ENCODE measurements around the gene NDUFB10. TPM values are rescaled to one million over a fixed set of nuclear protein-coding genes. Genes with fewer than 3 reads are reported as not detected.

Gene NDUFB10
- total and polyA plus RNA-seq, 7 experiments from 2014 or later: 40.0 to 180 (median 72.9) TPM

DNA sequence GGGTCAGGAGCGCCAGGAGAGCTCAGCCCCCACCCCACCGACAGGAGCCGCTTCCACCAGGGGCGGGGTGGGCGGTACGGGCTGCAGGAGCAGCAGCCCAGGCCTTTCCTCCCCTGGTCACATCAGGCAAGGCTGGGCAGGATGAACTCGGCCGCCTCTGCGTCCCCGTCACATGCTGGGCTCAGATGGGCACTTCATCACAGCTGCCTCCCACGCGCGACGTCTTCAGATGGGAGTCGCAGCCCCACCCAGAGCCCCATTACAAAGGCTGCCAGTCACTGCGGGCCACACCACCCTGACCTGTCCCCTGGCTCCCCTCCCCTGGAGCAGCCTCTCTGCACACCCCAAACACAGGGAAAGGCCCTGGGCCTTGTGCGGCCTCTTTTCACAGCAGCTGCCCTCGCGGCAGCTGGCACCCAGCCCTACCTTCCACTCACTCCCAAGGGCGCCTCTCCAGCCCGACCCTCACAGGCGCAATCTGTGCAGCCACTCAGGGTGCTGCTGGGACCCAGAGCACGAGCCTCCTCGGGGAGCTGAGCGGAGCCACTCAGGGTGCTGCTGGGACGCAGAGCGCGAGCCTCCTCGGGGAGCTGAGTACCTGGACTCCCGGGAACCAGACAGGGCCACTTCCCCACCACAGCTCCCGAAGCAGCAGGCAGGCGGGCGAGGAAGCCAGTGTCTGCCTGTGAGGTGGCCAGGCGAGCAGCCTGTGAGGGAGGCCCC lies 45.6 kb downstream of the NDUFB10 start:
- Mint-ChIP-seq H3K27me3 (no peaks in the 10 kb centered on the region), H3K36me3 (peaks cover 0 to 12% (median 0%) of the 10 kb centered on the region in 5 donors), H3K9me3 (no peaks in the 10 kb centered on the region), H3K4me3 (peak overlapping the region in 2 of 10 donors; percentile 14 to 21), H3K27ac (no peak overlapping the region), H3K4me1 (peaks cover 22 to 42% (median 30%) of the 10 kb centered on the region in 7 donors)
- Histone ChIP-seq H3K4me3 (ENCODE audit: low read length) (no peak overlapping the region), H3K27ac (ENCODE audit: low read depth, low read length) (no peak overlapping the region), H3K9me3 (ENCODE audit: control insufficient read depth in 2 of 3, low read length in 3 of 3) (no peaks in the 10 kb centered on the region), H3K27me3 (ENCODE audit: control insufficient read depth in 2 of 2, insufficient read depth in 2 of 2, low read length in 2 of 2) (no peaks in the 10 kb centered on the region), H3K36me3 (ENCODE audit: control insufficient read depth in 2 of 3, insufficient read depth in 3 of 3, low read length in 3 of 3) (peaks cover 0 to 37% (median 5%) of the 10 kb centered on the region in 3 experiments), H3K4me1 (ENCODE audit: control insufficient read depth in 2 of 2, insufficient read depth in 2 of 2, low read length in 2 of 2) (peaks cover 29 to 31% of the 10 kb centered on the region in 2 donors)
- DNase-seq (no peak), ATAC-seq (no peak)
- ChIA-PET CTCF (interaction anchor here (0.6 to 1.6 kb wide), 2 partner anchors 19 to 150 kb away, joined by 3 to 11 read pairs; partner anchors contain the start of gene TRAF7), POLR2A (interaction anchor here (1.3 to 2.4 kb wide), 4 partner anchors 10 to 150 kb away, joined by 4 to 8 read pairs (median 6); partner anchors contain the start of genes RPS2 and TRAF7)
- intact Hi-C loops (cut with micrococcal nuclease): loop anchor here in 1 of 2 donors (5.0 kb wide), 1 partner anchor 42 kb away; the partner anchor contains the start of genes NTHL1 and TSC2

DNA sequence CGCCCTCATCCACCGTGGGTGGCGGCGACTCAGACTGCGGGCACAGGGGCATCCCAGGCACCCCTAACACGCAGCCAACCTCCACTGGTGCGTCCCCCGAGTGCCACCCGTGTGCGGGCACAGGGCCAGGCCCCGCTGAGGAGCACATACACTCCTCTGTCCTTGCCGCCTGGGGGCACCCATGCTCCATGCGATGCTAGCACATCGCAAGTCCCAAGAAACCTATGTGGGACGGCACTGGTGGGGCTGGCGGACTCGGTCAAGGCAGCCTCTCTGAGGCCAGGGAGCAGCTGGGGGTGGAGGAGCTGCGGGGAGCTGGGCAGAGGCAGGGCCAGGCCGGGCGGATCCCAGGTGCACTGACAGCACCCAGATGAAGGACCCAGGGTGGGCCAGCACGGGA lies 46.3 kb downstream of the NDUFB10 start:
- no peaks in the 10 kb centered on the region for H3K27me3 Mint-ChIP-seq
- no peaks in the 10 kb centered on the region for H3K27me3 ChIP-seq (ENCODE audit: control insufficient read depth in 2 of 2, insufficient read depth in 2 of 2, low read length in 2 of 2)
- intact Hi-C loops (cut with micrococcal nuclease): loop anchor here in 1 of 2 donors (5.0 kb wide), 1 partner anchor 42 kb away; the partner anchor contains the start of genes NTHL1 and TSC2
- peaks cover 22 to 48% (median 35%) of the 10 kb centered on the region in 7 donors for H3K4me1 Mint-ChIP-seq
- no peak overlapping the region for H3K27ac ChIP-seq (ENCODE audit: low read depth, low read length)
- H3K4me3 Mint-ChIP-seq: peak overlapping the region in 1 of 10 donors; percentile 87
- H3K9me3 ChIP-seq (ENCODE audit: control insufficient read depth in 2 of 3, low read length in 3 of 3): no peaks in the 10 kb centered on the region
- no peak for ATAC-seq
- H3K36me3 ChIP-seq (ENCODE audit: control insufficient read depth in 2 of 3, insufficient read depth in 3 of 3, low read length in 3 of 3): peaks cover 0 to 30% (median 5%) of the 10 kb centered on the region in 3 experiments
- no peaks in the 10 kb centered on the region for H3K9me3 Mint-ChIP-seq
- peaks cover 36 to 38% of the 10 kb centered on the region in 2 donors for H3K4me1 ChIP-seq (ENCODE audit: control insufficient read depth in 2 of 2, insufficient read depth in 2 of 2, low read length in 2 of 2)
- POLR2A ChIA-PET: interaction anchor here (1.9 to 2.4 kb wide), 2 partner anchors 41 to 150 kb away, joined by 5 to 7 read pairs; partner anchors contain the start of genes RPS2 and TRAF7
- H3K4me3 ChIP-seq (ENCODE audit: low read length): no peak overlapping the region
- DNase-seq: no peak
- CTCF ChIA-PET: interaction anchor here (0.6 kb wide), 1 partner anchor 19 kb away, joined by 3 read pairs; no protein-coding TSS in a partner anchor
- H3K36me3 Mint-ChIP-seq: peaks cover 0 to 12% (median 0%) of the 10 kb centered on the region in 5 donors
- H3K27ac Mint-ChIP-seq: peak overlapping the region in 1 of 9 donors; percentile 77

DNA sequence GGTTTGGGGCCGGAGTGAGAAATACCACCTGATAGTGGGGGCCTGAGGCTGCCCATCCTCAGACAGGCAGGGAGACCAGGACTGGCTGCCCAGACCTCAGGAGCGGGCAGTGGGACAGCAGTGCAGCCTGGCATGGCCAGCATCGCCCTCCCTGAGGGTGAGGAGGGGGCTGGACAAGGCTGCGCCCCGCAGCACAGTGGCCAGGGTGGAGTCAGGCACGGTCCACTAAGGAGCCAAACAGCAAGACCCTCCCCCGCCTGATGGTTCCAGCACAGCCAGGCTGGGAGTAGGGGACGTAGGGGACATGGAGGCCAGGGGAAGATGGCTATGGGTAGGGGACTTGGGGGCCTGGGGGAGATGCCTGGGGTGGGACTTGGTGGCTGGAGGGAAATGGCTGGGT lies 47.0 kb downstream of the NDUFB10 start:
- Histone ChIP-seq H3K36me3 (ENCODE audit: control insufficient read depth in 2 of 3, insufficient read depth in 3 of 3, low read length in 3 of 3) (peaks cover 0 to 23% (median 5%) of the 10 kb centered on the region in 3 experiments), H3K27me3 (ENCODE audit: control insufficient read depth in 2 of 2, insufficient read depth in 2 of 2, low read length in 2 of 2) (no peaks in the 10 kb centered on the region), H3K9me3 (ENCODE audit: control insufficient read depth in 2 of 3, low read length in 3 of 3) (no peaks in the 10 kb centered on the region), H3K27ac (ENCODE audit: low read depth, low read length) (no peak overlapping the region), H3K4me1 (ENCODE audit: control insufficient read depth in 2 of 2, insufficient read depth in 2 of 2, low read length in 2 of 2) (peaks cover 36 to 38% of the 10 kb centered on the region in 2 donors), H3K4me3 (ENCODE audit: low read length) (no peak overlapping the region)
- no peak for ATAC-seq
- H3K36me3 Mint-ChIP-seq: peaks cover 0 to 10% (median 0%) of the 10 kb centered on the region in 5 donors
- intact Hi-C loops (cut with micrococcal nuclease): loop anchor here in 1 of 2 donors (5.0 kb wide), 1 partner anchor 41 kb away; the partner anchor contains the start of genes NTHL1 and TSC2
- H3K27ac Mint-ChIP-seq: peak overlapping the region in 2 of 9 donors; percentile 49 to 77
- POLR2A ChIA-PET: no interaction called here
- H3K4me1 Mint-ChIP-seq: peaks cover 22 to 48% (median 35%) of the 10 kb centered on the region in 7 donors
- CTCF ChIA-PET: no interaction called here
- no peaks in the 10 kb centered on the region for H3K27me3 Mint-ChIP-seq
- DNase-seq: no peak
- peak overlapping the region in 4 of 10 donors; percentile 35 to 87 (median 69) for H3K4me3 Mint-ChIP-seq
- H3K9me3 Mint-ChIP-seq: no peaks in the 10 kb centered on the region

DNA sequence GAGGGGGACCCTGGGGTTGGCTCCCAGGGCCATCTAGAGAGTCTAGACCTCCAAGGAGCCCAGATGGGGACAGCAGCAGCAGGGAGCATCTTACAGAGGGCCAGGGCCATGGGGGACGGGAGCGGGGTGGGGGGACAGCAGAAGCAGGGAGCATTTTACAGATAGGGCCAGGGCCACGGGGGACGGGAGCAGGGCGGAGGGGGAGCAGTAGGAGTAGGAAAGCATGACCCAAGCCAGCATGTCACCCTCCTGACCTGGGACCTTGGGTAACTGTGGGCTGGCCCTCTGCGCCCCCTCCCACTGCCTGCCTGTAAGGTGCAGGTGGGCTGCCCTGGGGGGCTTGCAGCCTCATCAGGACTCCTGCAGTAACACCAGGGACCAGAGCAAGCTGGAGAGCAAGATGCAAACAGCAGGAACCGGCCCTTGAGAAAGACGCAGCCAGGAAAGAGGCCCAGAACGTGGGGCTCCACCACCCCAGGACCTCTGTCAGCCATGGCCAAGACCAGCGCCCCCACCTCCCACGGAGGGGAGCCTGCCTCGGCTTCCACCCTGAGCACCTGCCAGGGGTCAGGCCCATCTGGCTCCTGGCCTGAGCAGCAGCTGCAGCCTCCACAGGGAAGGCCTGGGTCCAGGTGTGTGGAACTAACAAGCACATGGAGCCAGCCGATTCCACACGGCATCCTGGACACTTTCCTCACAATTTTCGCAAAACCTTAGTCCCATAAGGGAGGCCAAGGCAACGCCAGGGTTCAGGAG lies 47.9 kb downstream of the NDUFB10 start:
- ChIA-PET CTCF (interaction anchor here (1.3 kb wide), 1 partner anchor 146 kb away, joined by 3 read pairs; no protein-coding TSS in a partner anchor), POLR2A (interaction anchor here (0.6 to 2.9 kb wide), 6 partner anchors 15 to 492 kb away, joined by 3 to 30 read pairs (median 6); partner anchors contain the start of genes RPS2, TBL3 and TRAF7)
- H3K9me3 Mint-ChIP-seq: no peaks in the 10 kb centered on the region
- peak overlapping the region in 7 of 9 donors; percentile 3 to 76 (median 45) for H3K27ac Mint-ChIP-seq
- Histone ChIP-seq H3K4me3 (ENCODE audit: low read length) (peak overlapping the region; percentile 3), H3K27ac (ENCODE audit: low read depth, low read length) (peak overlapping the region; percentile 86), H3K36me3 (ENCODE audit: control insufficient read depth in 2 of 3, insufficient read depth in 3 of 3, low read length in 3 of 3) (peaks cover 0 to 14% (median 0%) of the 10 kb centered on the region in 3 experiments), H3K27me3 (ENCODE audit: control insufficient read depth in 2 of 2, insufficient read depth in 2 of 2, low read length in 2 of 2) (no peaks in the 10 kb centered on the region), H3K4me1 (ENCODE audit: control insufficient read depth in 2 of 2, insufficient read depth in 2 of 2, low read length in 2 of 2) (peaks cover 36 to 38% of the 10 kb centered on the region in 2 donors), H3K9me3 (ENCODE audit: control insufficient read depth in 2 of 3, low read length in 3 of 3) (no peaks in the 10 kb centered on the region)
- H3K4me1 Mint-ChIP-seq: peaks cover 22 to 48% (median 35%) of the 10 kb centered on the region in 7 donors
- H3K4me3 Mint-ChIP-seq: peak overlapping the region; percentile 72 to 93 (median 87)
- H3K36me3 Mint-ChIP-seq: peaks cover 0 to 10% (median 0%) of the 10 kb centered on the region in 5 donors
- no peaks in the 10 kb centered on the region for H3K27me3 Mint-ChIP-seq
- intact Hi-C loops (cut with micrococcal nuclease): loop anchor here in 1 of 2 donors (5.0 kb wide), 1 partner anchor 40 kb away; the partner anchor contains the start of genes NTHL1 and TSC2
- ATAC-seq (no peak), DNase-seq (no peak)

DNA sequence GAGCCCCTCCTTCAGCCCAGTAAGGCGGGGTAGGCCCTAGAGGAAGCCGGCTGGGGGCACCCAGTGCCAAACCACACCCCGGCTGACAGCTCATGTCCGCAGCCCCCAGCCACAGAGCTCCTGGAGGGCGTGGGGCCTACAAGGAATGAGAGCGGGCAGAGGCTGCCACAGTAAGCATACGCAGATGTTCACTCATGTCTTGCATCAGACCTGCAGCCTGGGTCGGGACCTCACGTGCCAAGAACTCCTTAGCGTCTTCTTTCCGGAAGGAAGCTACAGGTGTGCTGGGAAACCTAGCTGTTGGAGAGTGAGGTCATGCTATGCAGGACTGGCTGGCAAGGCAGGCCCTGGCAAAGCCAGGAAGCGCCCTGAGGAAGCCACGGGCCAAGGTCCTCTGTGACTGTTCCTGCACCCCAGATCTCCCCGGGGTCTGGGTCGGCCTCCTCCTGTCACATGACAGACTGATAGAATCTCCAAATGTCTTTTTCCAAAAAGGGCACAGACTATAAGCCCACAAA lies 48.7 kb downstream of the NDUFB10 start:
- DNase-seq (no peak), ATAC-seq (no peak)
- Histone ChIP-seq H3K4me1 (ENCODE audit: control insufficient read depth in 2 of 2, insufficient read depth in 2 of 2, low read length in 2 of 2) (peaks cover 36 to 38% of the 10 kb centered on the region in 2 donors), H3K27me3 (ENCODE audit: control insufficient read depth in 2 of 2, insufficient read depth in 2 of 2, low read length in 2 of 2) (no peaks in the 10 kb centered on the region), H3K27ac (ENCODE audit: low read depth, low read length) (peak overlapping the region; percentile 86), H3K9me3 (ENCODE audit: control insufficient read depth in 2 of 3, low read length in 3 of 3) (no peaks in the 10 kb centered on the region), H3K4me3 (ENCODE audit: low read length) (peak overlapping the region; percentile 69), H3K36me3 (ENCODE audit: control insufficient read depth in 2 of 3, insufficient read depth in 3 of 3, low read length in 3 of 3) (peaks cover 0 to 6% (median 0%) of the 10 kb centered on the region in 3 experiments)
- peaks cover 22 to 48% (median 35%) of the 10 kb centered on the region in 7 donors for H3K4me1 Mint-ChIP-seq
- intact Hi-C loops (cut with micrococcal nuclease): loop anchor here in 1 of 2 donors (2.0 to 5.0 kb wide), 2 partner anchors 39 to 43 kb away; partner anchors contain the start of genes NTHL1, RPS2 and TSC2
- peaks cover 0 to 8% (median 0%) of the 10 kb centered on the region in 5 donors for H3K36me3 Mint-ChIP-seq
- ChIA-PET POLR2A (interaction anchor here (0.6 to 2.9 kb wide), 9 partner anchors 12 to 217 kb away, joined by 3 to 30 read pairs (median 4); partner anchors contain the start of genes MLST8, RPS2, TBL3 and TRAF7), CTCF (interaction anchor here (1.3 kb wide), 1 partner anchor 145 kb away, joined by 3 read pairs; no protein-coding TSS in a partner anchor)
- H3K27ac Mint-ChIP-seq: peak overlapping the region; percentile 60 to 94 (median 76)
- no peaks in the 10 kb centered on the region for H3K9me3 Mint-ChIP-seq
- no peaks in the 10 kb centered on the region for H3K27me3 Mint-ChIP-seq
- H3K4me3 Mint-ChIP-seq: peak overlapping the region; percentile 72 to 93 (median 87)

All from naive thymus-derived CD4-positive, alpha-beta T cell (primary cell).